Activated CD8-positive, alpha-beta T cell treated with anti-CD3 and anti-CD28 coated beads for 36 hours (primary cell): Measurements from ENCODE around the gene CRIP2. TPM values are rescaled to one million over a fixed set of nuclear protein-coding genes. Genes with fewer than 3 reads are reported as not detected.

ENCODE experiments used
- ATAC-seq: fragments of 200-7000 bp; cut with Tn5 transposase; one replicate; pipeline ENCODE4 v1.10.0; 2021; ENCODE audit warnings: mild to moderate bottlenecking, moderate library complexity
- CTCF ChIA-PET: fragments of 350-600 bp; sonication (Branson Sonifier 250); formaldehyde crosslinking; loops from one replicate; lab custom pipeline; 2021; ENCODE audit warnings: antibody characterized with exemption; lab: Charles Lee
- POLR2A ChIA-PET: fragments of 350-600 bp; sonication (Branson Sonifier 250); formaldehyde crosslinking; loops from one replicate; lab custom pipeline; 2021; ENCODE audit warnings: antibody characterized with exemption; lab: Charles Lee
- DNase-seq: peaks from one replicate; pipeline ENCODE4 v3.0.0-alpha.2; 2020
- H3K27ac Mint-ChIP-seq: one replicate; pipeline ENCODE4 v1.8.0; 2021; ENCODE audit warnings: mild to moderate bottlenecking, mixed read lengths
- H3K27me3 Mint-ChIP-seq: one replicate; pipeline ENCODE4 v1.8.0; 2021; ENCODE audit warnings: mixed read lengths
- H3K36me3 Mint-ChIP-seq: one replicate; pipeline ENCODE4 v1.8.0; 2021; ENCODE audit warnings: low read depth, mixed read lengths
- H3K4me1 Mint-ChIP-seq: one replicate; pipeline ENCODE4 v1.8.0; 2021; ENCODE audit warnings: low read depth, mixed read lengths
- H3K4me3 Mint-ChIP-seq: one replicate; pipeline ENCODE4 v1.8.0; 2021; ENCODE audit warnings: mild to moderate bottlenecking, moderate library complexity, mixed read lengths
- H3K9me3 Mint-ChIP-seq: one replicate; pipeline ENCODE4 v1.8.0; 2021; ENCODE audit warnings: mixed read lengths
- intact Hi-C: fragments of 100-400 bp; cut with micrococcal nuclease; formaldehyde crosslinking; loops from one replicate; pipeline ENCODE4 v1.10.0; 2022
- total RNA-seq, 2 experiments: library from RNA; stranded (reverse); gene quantifications; one replicate each; pipeline ENCODE4 v1.2.3, GENCODE V29; 2021
- TF ChIP-seq, protein P1 (sequence below): fragments of 200-600 bp; IDR thresholded peaks from one replicate; pipeline ENCODE4 v1.8.0; 2022; ENCODE audit warnings: antibody characterized with exemption, mild to moderate bottlenecking

The CRIP2 gene
- total RNA-seq, 2 experiments from 2014 or later: 0.45 TPM; not detected in 1

GRCh38 chr14:105439179-105439578 is 35.4 kb upstream of the CRIP2 start:
- Mint-ChIP-seq H3K9me3 (no peaks in the 10 kb centered on the region), H3K27ac (no peak overlapping the region), H3K36me3 (peaks cover 9% of the 10 kb centered on the region), H3K4me3 (no peak overlapping the region), H3K27me3 (no peaks in the 10 kb centered on the region), H3K4me1 (peaks cover 6% of the 10 kb centered on the region)
- intact Hi-C loops: no loop called here
- CTCF ChIA-PET: no interaction called here
- ATAC-seq (no peak), DNase-seq (no peak)
- POLR2A ChIA-PET: no interaction called here
- TF ChIP-seq, protein P1, sequence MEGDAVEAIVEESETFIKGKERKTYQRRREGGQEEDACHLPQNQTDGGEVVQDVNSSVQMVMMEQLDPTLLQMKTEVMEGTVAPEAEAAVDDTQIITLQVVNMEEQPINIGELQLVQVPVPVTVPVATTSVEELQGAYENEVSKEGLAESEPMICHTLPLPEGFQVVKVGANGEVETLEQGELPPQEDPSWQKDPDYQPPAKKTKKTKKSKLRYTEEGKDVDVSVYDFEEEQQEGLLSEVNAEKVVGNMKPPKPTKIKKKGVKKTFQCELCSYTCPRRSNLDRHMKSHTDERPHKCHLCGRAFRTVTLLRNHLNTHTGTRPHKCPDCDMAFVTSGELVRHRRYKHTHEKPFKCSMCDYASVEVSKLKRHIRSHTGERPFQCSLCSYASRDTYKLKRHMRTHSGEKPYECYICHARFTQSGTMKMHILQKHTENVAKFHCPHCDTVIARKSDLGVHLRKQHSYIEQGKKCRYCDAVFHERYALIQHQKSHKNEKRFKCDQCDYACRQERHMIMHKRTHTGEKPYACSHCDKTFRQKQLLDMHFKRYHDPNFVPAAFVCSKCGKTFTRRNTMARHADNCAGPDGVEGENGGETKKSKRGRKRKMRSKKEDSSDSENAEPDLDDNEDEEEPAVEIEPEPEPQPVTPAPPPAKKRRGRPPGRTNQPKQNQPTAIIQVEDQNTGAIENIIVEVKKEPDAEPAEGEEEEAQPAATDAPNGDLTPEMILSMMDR: no peak

DNA sequence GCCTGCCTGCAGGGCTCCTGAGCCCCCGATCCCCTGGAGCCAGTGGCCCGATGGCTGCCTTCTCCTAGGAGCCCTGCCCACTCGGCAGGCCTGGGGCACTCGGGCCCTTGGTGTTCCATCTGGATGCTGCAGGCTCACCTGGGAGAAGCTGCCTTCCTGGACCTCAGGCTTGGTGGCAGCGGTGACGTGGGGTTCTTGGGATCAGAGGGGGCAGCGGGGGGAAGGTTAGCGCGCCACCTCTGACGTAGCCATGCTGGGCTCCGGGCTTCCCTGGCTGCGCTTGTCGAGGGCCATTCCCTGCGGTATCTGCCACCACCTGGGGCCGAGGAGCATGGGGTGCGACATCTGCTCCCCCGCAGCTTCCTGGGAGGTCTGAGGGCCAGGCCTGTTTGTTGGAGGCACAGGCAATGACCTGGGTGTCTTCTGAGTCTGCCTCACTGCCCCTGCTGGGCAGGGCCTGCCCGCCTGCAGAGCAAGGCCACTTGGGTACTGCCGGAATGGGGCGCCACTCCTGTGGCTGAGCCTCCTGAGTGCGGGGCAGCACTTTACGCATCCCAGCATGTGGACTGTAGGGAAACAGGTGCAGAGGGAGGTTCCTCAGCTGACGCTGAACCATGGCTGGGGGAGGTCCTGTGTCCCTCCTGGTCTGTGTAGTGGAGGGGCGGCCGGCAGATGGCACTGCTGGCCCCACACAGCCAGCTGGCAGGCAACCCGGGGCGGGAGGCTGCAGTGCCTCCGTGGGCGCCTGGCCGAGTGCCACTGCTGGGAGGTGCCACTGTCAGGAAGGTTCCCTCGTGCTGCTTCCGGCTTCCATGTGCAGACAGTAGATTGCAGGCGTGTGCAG is 34.7 kb upstream of the CRIP2 start:
- Mint-ChIP-seq H3K9me3 (no peaks in the 10 kb centered on the region), H3K36me3 (peaks cover 9% of the 10 kb centered on the region), H3K4me1 (peaks cover 6% of the 10 kb centered on the region), H3K4me3 (no peak overlapping the region), H3K27me3 (no peaks in the 10 kb centered on the region), H3K27ac (no peak overlapping the region)
- no peak for DNase-seq
- TF ChIP-seq, protein P1: no peak
- CTCF ChIA-PET: no interaction called here
- POLR2A ChIA-PET: no interaction called here
- intact Hi-C loops: loop anchor here (10.0 kb wide), 1 partner anchor 65 kb away; no protein-coding TSS in a partner anchor
- ATAC-seq: no peak

DNA sequence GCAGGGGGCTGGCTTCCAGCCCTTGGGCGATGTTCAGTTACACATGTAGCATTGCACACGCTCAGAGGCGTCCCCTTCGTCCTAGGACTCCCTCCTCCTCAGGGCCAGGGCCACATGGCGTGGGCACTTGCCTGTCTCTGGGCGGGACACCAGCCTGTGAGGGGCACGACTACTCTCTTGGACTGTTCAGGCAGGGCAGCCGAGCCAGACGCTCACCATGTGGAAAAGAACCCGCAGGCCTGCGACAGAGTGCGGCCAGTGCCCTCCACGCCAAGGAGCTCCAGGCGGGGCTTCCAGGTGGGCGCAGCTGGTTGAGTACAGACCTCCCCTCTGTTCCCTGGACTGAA is 34.1 kb upstream of the CRIP2 start:
- ATAC-seq (no peak), DNase-seq (no peak)
- peaks cover 9% of the 10 kb centered on the region for H3K36me3 Mint-ChIP-seq
- H3K27ac Mint-ChIP-seq: no peak overlapping the region
- ChIA-PET CTCF (no interaction called here), POLR2A (no interaction called here)
- H3K4me3 Mint-ChIP-seq: no peak overlapping the region
- H3K4me1 Mint-ChIP-seq: peaks cover 4% of the 10 kb centered on the region
- TF ChIP-seq, protein P1: no peak
- no peaks in the 10 kb centered on the region for H3K9me3 Mint-ChIP-seq
- H3K27me3 Mint-ChIP-seq: no peaks in the 10 kb centered on the region
- intact Hi-C loops: loop anchor here (10.0 kb wide), 1 partner anchor 66 kb away; no protein-coding TSS in a partner anchor

- Mint-ChIP-seq H3K36me3 (peaks cover 9% of the 10 kb centered on the region), H3K9me3 (no peaks in the 10 kb centered on the region), H3K4me1 (peaks cover 3% of the 10 kb centered on the region), H3K27ac (no peak overlapping the region), H3K27me3 (no peaks in the 10 kb centered on the region), H3K4me3 (no peak overlapping the region)
- TF ChIP-seq, protein P1: no peak
- POLR2A ChIA-PET: no interaction called here
- intact Hi-C loops: loop anchor here (10.0 kb wide), 1 partner anchor 66 kb away; no protein-coding TSS in a partner anchor
- DNase-seq: no peak
- CTCF ChIA-PET: no interaction called here
- ATAC-seq: no peak
These were observed 33.6 kb upstream of the CRIP2 start for GRCh38 chr14:105440992-105441391.

DNA sequence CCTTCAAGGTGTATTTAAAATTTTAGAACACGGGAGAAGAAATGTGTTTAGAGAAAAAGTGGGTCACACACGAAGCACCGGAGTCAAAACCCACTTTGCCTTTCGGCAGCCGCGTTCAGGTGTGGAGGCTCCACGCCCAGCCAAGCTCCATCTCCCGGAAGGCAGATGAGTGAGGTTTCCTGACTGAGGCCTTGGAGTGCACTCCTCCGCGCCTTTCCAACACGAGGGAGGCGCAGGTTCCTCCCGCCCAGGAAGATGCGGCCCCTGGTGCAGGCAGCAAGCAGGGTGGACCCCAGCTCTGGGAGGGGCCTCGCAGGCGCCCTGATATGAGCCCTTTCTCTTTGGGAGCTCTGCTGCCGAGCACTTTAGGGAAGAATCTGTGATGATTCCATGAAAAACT is 32.5 kb upstream of the CRIP2 start:
- H3K9me3 Mint-ChIP-seq: no peaks in the 10 kb centered on the region
- DNase-seq (no peak), ATAC-seq (no peak)
- no peaks in the 10 kb centered on the region for H3K4me1 Mint-ChIP-seq
- no peak overlapping the region for H3K4me3 Mint-ChIP-seq
- ChIA-PET CTCF (no interaction called here), POLR2A (interaction anchor here (0.7 kb wide), 1 partner anchor 10 kb away, joined by 3 read pairs; no protein-coding TSS in a partner anchor)
- intact Hi-C loops: loop anchor here (10.0 kb wide), 1 partner anchor 67 kb away; no protein-coding TSS in a partner anchor
- TF ChIP-seq, protein P1: no peak
- no peaks in the 10 kb centered on the region for H3K27me3 Mint-ChIP-seq
- H3K27ac Mint-ChIP-seq: no peak overlapping the region
- peaks cover 9% of the 10 kb centered on the region for H3K36me3 Mint-ChIP-seq
